GM21717 (cell line): ENCODE measurements around the gene C14orf132.

Source experiments
- ATAC-seq: cut with Tn5 transposase; IDR thresholded peaks from one replicate; pipeline ENCODE4 v1.9.1; 2021; ENCODE audit warnings: mild to moderate bottlenecking, moderate library complexity; ENCODE audit not compliant: unreplicated experiment

C14orf132 gene

GRCh38 chr14:96114002-96114401 lies 74.8 kb downstream of the C14orf132 start:
- ATAC-seq = no peak

- ATAC-seq = no peak
Observed at GRCh38 chr14:96117101-96117897, 78.1 kb downstream of the C14orf132 start.

- no peak for ATAC-seq
Observed at GRCh38 chr14:96117960-96118359, 78.8 kb downstream of the C14orf132 start.

GRCh38 chr14:96118391-96118790 lies 79.2 kb downstream of the C14orf132 start:
- ATAC-seq = no peak

GRCh38 chr14:96119947-96120346 lies 80.8 kb downstream of the C14orf132 start:
- ATAC-seq = no peak

- ATAC-seq = no peak
Observed at GRCh38 chr14:96120392-96120791, 81.2 kb downstream of the C14orf132 start.

- no peak for ATAC-seq
Observed at GRCh38 chr14:96120941-96121340, 81.8 kb downstream of the C14orf132 start.

- no peak for ATAC-seq
Observed at GRCh38 chr14:96121660-96122395, 82.7 kb downstream of the C14orf132 start.

- no peak for ATAC-seq
Observed at GRCh38 chr14:96122496-96122895, 83.3 kb downstream of the C14orf132 start.

GRCh38 chr14:96125536-96125935 lies 86.4 kb downstream of the C14orf132 start:
- ATAC-seq = no peak

- ATAC-seq = no peak
Observed at GRCh38 chr14:96126339-96126782, 87.2 kb downstream of the C14orf132 start.

- ATAC-seq = no peak
Observed at GRCh38 chr14:96126783-96127271, 87.7 kb downstream of the C14orf132 start.

- ATAC-seq = no peak
Observed at GRCh38 chr14:96129128-96129736, 90.1 kb downstream of the C14orf132 start.

GRCh38 chr14:96130391-96130790 lies 91.2 kb downstream of the C14orf132 start:
- no peak for ATAC-seq

- no peak for ATAC-seq
Observed at GRCh38 chr14:96130854-96131253, 91.7 kb downstream of the C14orf132 start.

GRCh38 chr14:96131836-96132235 lies 92.7 kb downstream of the C14orf132 start:
- no peak for ATAC-seq

- no peak for ATAC-seq
Observed at GRCh38 chr14:96134508-96134907, 95.3 kb downstream of the C14orf132 start.

GRCh38 chr14:96135285-96135684 lies 96.1 kb downstream of the C14orf132 start:
- ATAC-seq = no peak

GRCh38 chr14:96136371-96137005 lies 97.3 kb downstream of the C14orf132 start:
- no peak for ATAC-seq

GRCh38 chr14:96138241-96138640 lies 99.1 kb downstream of the C14orf132 start:
- no peak for ATAC-seq

GRCh38 chr14:96139169-96139568 lies 100.0 kb downstream of the C14orf132 start:
- no peak for ATAC-seq
